AG10803 (cell line): ENCODE results near the gene LRRC38.
"Not testable (repeated sequence)": the region's sequence is repeated elsewhere in the genome, so short reads cannot be mapped to it uniquely, and the experiment has no call there.

Source experiments
- DNase-seq: peaks from one replicate; pipeline ENCODE4 v3.0.0; 2010; ENCODE audit warnings: low read depth
- H3K4me3 ChIP-seq: 2 replicates; pipeline ENCODE4 v1.5.1; 2011; ENCODE audit warnings: mild to moderate bottlenecking, low read length, control low read depth
- CTCF ChIP-seq: conservative IDR thresholded peaks from 2 replicates; pipeline ENCODE4 v1.5.1; 2011; ENCODE audit warnings: mild to moderate bottlenecking, low read length, control low read depth, inconsistent platforms

The LRRC38 gene

GRCh38 chr1:13443335-13443979 lies 70.3 kb downstream of the LRRC38 start:
- no peak for TF ChIP-seq CTCF
- no peak overlapping the region for H3K4me3 ChIP-seq
- DNase-seq = no peak

DNA sequence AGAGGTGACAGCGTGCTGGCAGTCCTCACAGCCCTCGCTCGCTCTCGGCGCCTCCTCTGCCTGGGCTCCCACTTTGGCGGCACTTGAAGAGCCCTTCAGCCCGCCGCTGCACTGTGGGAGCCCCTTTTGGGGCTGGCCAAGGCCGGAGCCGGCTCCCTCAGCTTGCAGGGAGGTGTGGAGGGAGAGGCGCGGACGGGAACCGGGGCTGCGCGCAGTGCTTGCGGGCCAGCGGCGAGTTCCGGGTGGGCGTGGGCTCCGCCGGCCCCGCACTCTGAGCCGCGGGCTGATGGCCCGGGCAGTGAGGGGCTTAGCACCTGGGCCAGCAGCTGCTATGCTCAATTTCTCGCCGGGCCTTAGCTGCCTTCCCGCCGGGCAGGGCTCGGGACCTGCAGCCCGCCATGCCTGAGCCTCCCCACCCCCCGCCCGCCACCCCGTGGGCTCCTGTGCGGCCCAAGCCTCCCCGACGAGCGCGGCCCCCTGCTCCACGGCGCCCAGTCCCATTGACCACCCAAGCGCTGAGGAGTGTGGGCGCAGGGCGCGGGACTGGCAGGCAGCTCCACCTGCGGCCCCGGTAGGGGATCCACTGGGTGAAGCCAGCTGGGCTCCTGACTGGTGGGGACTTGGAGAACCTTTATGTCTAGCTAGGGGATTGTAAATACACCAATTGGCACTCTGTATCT lies 74.6 kb downstream of the LRRC38 start:
- DNase-seq = not testable (repeated sequence)

DNA sequence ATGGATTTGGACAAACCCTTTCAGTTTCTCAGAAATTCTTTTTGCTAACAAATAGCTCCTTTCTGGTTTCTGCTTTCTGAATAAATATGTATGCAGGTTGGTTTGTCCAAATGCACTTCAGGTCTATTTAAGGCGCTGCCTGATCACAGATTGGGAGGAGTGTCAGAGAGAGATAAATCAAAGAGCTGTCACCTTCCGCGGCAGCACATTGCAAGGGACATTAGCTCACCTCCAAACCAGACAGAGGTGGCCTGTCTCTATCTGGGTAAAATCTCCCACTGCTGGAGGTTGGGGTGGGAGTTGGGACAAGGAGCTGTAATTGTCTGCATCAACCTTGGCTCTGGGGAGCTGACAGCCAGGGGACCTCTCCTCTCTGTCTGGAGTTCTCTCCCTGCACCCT lies 78.3 kb downstream of the LRRC38 start:
- TF ChIP-seq CTCF = no peak
- H3K4me3 ChIP-seq = no peak overlapping the region
- no peak for DNase-seq

More for the DNA sequence above, 74.6 kb downstream of the LRRC38 start:
- H3K4me3 ChIP-seq = not testable (repeated sequence)

DNA sequence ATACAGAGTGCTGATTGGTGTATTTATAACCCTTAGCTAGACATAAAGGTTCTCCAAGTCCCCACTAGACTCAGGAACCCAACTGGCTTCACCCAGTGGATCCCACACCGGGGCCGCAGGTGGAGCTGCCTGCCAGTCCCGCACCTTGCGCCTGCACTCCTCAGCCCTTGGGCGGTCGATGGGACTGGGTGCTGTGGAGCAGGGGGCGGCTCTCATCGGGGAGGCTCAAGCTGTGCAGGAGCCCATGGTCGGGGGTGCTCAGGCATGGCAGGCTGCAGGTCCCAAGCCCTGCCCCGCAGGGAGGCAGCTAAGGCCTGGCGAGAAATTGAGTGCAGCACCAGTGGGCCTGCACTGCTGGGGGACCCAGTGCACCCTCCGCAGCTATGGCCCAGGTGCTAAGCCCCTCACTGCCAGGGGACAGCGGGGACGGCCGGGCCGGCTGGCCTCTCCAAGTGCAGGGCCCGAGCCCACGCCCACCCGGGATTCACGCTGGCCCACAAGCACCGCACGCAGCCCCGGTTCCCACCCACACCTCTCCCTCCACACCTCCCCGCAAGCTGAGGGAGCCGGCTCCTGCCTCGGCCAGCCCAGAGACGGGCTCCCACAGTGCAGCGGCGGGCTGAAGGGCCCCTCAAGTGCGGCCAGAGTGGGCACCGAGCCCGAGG lies 80.0 kb downstream of the LRRC38 start:
- not testable (repeated sequence) for DNase-seq, H3K4me3 ChIP-seq

DNA sequence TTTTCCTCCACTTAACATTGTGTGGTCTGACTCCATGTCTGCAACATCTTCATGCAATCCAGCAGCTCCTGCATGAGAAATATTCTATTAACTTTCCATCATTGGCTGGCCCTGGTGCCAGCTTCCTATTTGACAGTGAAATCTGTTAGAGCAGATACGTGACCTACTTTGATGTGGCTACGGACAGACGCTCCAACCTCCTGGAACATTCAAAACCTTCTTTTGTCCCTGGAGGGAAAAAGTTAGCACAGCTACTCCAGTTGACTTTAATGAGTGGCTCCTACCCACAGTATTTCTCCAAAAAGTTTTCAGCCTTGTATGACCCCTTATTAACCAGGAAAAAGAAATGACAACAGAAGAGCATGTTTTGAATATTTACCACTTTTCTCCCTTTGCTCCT lies 81.6 kb downstream of the LRRC38 start:
- no peak for TF ChIP-seq CTCF
- DNase-seq = no peak

DNA sequence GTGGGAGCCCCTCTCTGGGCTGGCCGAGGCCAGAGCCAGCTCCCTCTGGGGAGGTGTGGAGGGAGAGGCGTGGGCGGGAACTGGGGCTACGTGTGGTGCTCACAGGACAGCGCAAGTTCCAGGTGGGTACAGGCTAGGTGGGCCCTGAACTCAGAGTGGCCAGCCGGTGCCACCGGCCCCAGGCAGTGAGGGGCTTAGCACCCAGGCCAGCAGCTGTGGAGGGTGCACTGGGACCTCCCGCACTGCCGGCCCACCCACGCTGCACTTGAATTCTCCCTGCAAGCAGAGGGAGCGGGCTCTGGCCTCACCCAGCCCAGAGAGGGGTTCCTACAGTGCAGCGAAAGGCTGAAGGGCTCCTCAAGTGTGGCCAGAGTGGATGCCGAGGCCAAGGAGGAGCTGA lies 83.3 kb downstream of the LRRC38 start:
- DNase-seq = no peak
- no peak overlapping the region for H3K4me3 ChIP-seq
- no peak for TF ChIP-seq CTCF

More for the DNA sequence above, 81.6 kb downstream of the LRRC38 start:
- no peak overlapping the region for H3K4me3 ChIP-seq
